Liver (tissue), 9 donors: ENCODE results near the gene CLCN1. TPM values are rescaled to one million over a fixed set of nuclear protein-coding genes. Genes with fewer than 3 reads are reported as not detected.

Source experiments
- DNase-seq: peaks from one replicate; pipeline ENCODE4 v3.0.0-alpha.2; 2017; ENCODE audit warnings: low spot score
- H3K27ac ChIP-seq, 2 donors: one replicate each; pipeline ENCODE4 v1.7.0; 2013; ENCODE audit warnings: inconsistent platforms in 2 of 2, low read length in 2 of 2, control low read depth in 1 of 2, low read depth in 1 of 2, mild to moderate bottlenecking in 1 of 2
- H3K27me3 ChIP-seq, 4 donors: one replicate each; pipeline versions ENCODE4 v1.6.1 to v1.7.0; 2013; ENCODE audit warnings: low read length in 3 of 4, inconsistent platforms in 1 of 4, mild to moderate bottlenecking in 1 of 4, moderate library complexity in 1 of 4; ENCODE audit not compliant: control insufficient read depth in 4 of 4, insufficient read depth in 4 of 4
- H3K36me3 ChIP-seq, 4 donors: one replicate each; pipeline versions ENCODE4 v1.6.1 to v1.7.0; 2013; ENCODE audit warnings: low read length in 3 of 4, mild to moderate bottlenecking in 3 of 4, low read depth in 1 of 4, moderate library complexity in 1 of 4; ENCODE audit not compliant: control insufficient read depth in 4 of 4, insufficient read depth in 3 of 4
- H3K4me1 ChIP-seq, 4 donors: one replicate each; pipeline versions ENCODE4 v1.6.1 to v1.7.0; 2013; ENCODE audit warnings: low read length in 3 of 4, mild to moderate bottlenecking in 3 of 4, moderate library complexity in 1 of 4; ENCODE audit not compliant: control insufficient read depth in 4 of 4, insufficient read depth in 4 of 4
- H3K4me3 ChIP-seq, 3 donors: one replicate each; pipeline versions ENCODE4 v1.6.1 to v1.7.0; 2013; ENCODE audit warnings: low read length in 3 of 3, control low read depth in 1 of 3, low read depth in 1 of 3, mild to moderate bottlenecking in 1 of 3
- H3K9ac ChIP-seq, 2 donors: one replicate each; pipeline ENCODE4 v1.7.0; 2013; ENCODE audit warnings: low read length in 2 of 2, mild to moderate bottlenecking in 2 of 2, moderate library complexity in 2 of 2, control low read depth in 1 of 2, low read depth in 1 of 2
- H3K9me3 ChIP-seq, 4 donors: one replicate each; pipeline versions ENCODE4 v1.6.1 to v1.7.0; 2013; ENCODE audit warnings: low read length in 3 of 4; ENCODE audit not compliant: control insufficient read depth in 4 of 4
- EGR1 ChIP-seq, 2 donors: IDR thresholded peaks; 2 replicates each; pipeline ENCODE4 v1.6.1; 2016 to 2018; ENCODE audit warnings: antibody characterized with exemption in 2 of 2, low read depth in 2 of 2
- FOXA1 ChIP-seq: IDR thresholded peaks from 2 replicates; pipeline ENCODE4 v1.6.1; 2016; ENCODE audit warnings: antibody characterized with exemption
- FOXA2 ChIP-seq: IDR thresholded peaks from 2 replicates; pipeline ENCODE4 v1.6.1; 2016; ENCODE audit warnings: antibody characterized with exemption
- GABPA ChIP-seq, 2 donors: IDR thresholded peaks in 1 of 2; conservative IDR thresholded peaks in 1 of 2; 2 replicates each; pipeline ENCODE4 v1.6.1; 2016; ENCODE audit warnings: antibody characterized with exemption in 2 of 2, mild to moderate bottlenecking in 1 of 2, moderate library complexity in 1 of 2
- HNF4A ChIP-seq, 2 donors: conservative IDR thresholded peaks; 2 replicates each; pipeline ENCODE4 v1.6.1; 2016; ENCODE audit warnings: antibody characterized with exemption in 2 of 2, mild to moderate bottlenecking in 2 of 2
- HNF4G ChIP-seq: IDR thresholded peaks from 2 replicates; pipeline ENCODE4 v1.6.1; 2016; ENCODE audit warnings: antibody characterized with exemption
- JUND ChIP-seq, 2 donors: IDR thresholded peaks; 2 replicates each; pipeline ENCODE4 v1.6.1; 2016; ENCODE audit warnings: antibody characterized with exemption in 2 of 2
- MAX ChIP-seq: IDR thresholded peaks from 2 replicates; pipeline ENCODE4 v1.6.1; 2016; ENCODE audit warnings: antibody characterized with exemption
- NR2F2 ChIP-seq: IDR thresholded peaks from 2 replicates; pipeline ENCODE4 v1.6.1; 2016; ENCODE audit warnings: antibody characterized with exemption
- RAD21 ChIP-seq, 2 donors: IDR thresholded peaks; 2 replicates each; pipeline ENCODE4 v1.6.1; 2016; ENCODE audit warnings: antibody characterized with exemption in 2 of 2, mild to moderate bottlenecking in 2 of 2
- REST ChIP-seq: IDR thresholded peaks from 2 replicates; pipeline ENCODE4 v1.6.1; 2016; ENCODE audit warnings: antibody characterized with exemption, mild to moderate bottlenecking
- RXRA ChIP-seq, 2 donors: IDR thresholded peaks; 2 replicates each; pipeline ENCODE4 v1.6.1; 2017 to 2018; ENCODE audit warnings: antibody characterized with exemption in 2 of 2, mild to moderate bottlenecking in 1 of 2
- SP1 ChIP-seq: IDR thresholded peaks from 2 replicates; pipeline ENCODE4 v1.6.1; 2018; ENCODE audit warnings: antibody characterized with exemption, mild to moderate bottlenecking
- TAF1 ChIP-seq: conservative IDR thresholded peaks from 2 replicates; pipeline ENCODE4 v1.6.1; 2016; ENCODE audit warnings: antibody characterized with exemption, mild to moderate bottlenecking
- YY1 ChIP-seq: IDR thresholded peaks from 2 replicates; pipeline ENCODE4 v1.6.1; 2016; ENCODE audit warnings: antibody characterized with exemption, mild to moderate bottlenecking
- ZBTB33 ChIP-seq: IDR thresholded peaks from 2 replicates; pipeline ENCODE4 v1.6.1; 2016; ENCODE audit warnings: antibody characterized with exemption
- WGBS: extraction: QIAGEN DNeasy Blood & Tissue Kit; methylation state at CpG from one replicate; pipeline ENCODE4 v1.1.7; 2013; 5-methylcytosine and 5-hydroxymethylcytosine counted together
- polyA plus RNA-seq, 2 donors: library from polyadenylated mRNA; stranded (reverse) in 1 of 2; unstranded in 1 of 2; fragments of 200-250 nt in 1 of 2; fragments of >200 nt in 1 of 2; fragmentation: Nextera tagmentation in 1 of 2; extraction: Ambion mirVana in 1 of 2; gene quantifications; one replicate each; pipeline versions ENCODE4 v1.2.1 to v1.2.3, GENCODE V29; 2013 to 2015
- total RNA-seq, 2 donors: library from RNA; depleted of rRNA; stranded (reverse); fragments of >200 nt; gene quantifications; one replicate each; pipeline ENCODE4 v1.2.3, GENCODE V29; 2014
- TF ChIP-seq, protein P1 (sequence below): IDR thresholded peaks from 2 replicates; pipeline ENCODE4 v1.6.1; 2016; ENCODE audit warnings: antibody characterized with exemption
- TF ChIP-seq, protein P2 (sequence below): fragments of 150-350 bp; IDR thresholded peaks from 2 replicates; pipeline ENCODE4 v1.5.1; 2017; ENCODE audit warnings: improper control_type of control experiment, low read depth, low read length; ENCODE audit not compliant: missing input control
- donor health status: healthy.
- donor health status: healthy.
- donor health status: healthy.
- donor health status: healthy.
- donor health status: healthy.

Gene CLCN1
- total and polyA plus RNA-seq, 4 donors = 0.01 to 0.08 TPM; not detected in 2

GRCh38 chr7:143351574-143351973, 35.7 kb downstream of the CLCN1 start (continued):
- TF ChIP-seq SP1 (no peak), ZBTB33 (no peak), EGR1 (IDR thresholded peaks at IDR 0.05; ENCODE audit: low read depth in 2 of 2) (no peak), JUND (IDR thresholded peaks at IDR 0.05) (no peak)

GRCh38 chr7:143352531-143353002, 36.7 kb downstream of the CLCN1 start:
- H3K9ac ChIP-seq = no peak overlapping the region
- TF ChIP-seq HNF4G (peak; percentile 26), HNF4A (conservative IDR thresholded peaks at IDR 0.05) (peak; percentile 47 to 59), FOXA1 (no peak), REST (no peak), FOXA2 (no peak), NR2F2 (peak; percentile 51), JUND (IDR thresholded peaks at IDR 0.05) (no peak), SP1 (peak; percentile 50), GABPA (IDR thresholded peaks at IDR 0.05 in 1 of 2, conservative IDR thresholded peaks at IDR 0.05 in 1 of 2) (no peak), TAF1 (no peak), MAX (no peak), YY1 (no peak), RAD21 (IDR thresholded peaks at IDR 0.05) (peak in 1 of 2 donors; percentile 21), RXRA (IDR thresholded peaks at IDR 0.05) (peak; percentile 65 to 70), EGR1 (IDR thresholded peaks at IDR 0.05; ENCODE audit: low read depth in 2 of 2) (no peak), ZBTB33 (no peak)
- TF ChIP-seq, protein P1, sequence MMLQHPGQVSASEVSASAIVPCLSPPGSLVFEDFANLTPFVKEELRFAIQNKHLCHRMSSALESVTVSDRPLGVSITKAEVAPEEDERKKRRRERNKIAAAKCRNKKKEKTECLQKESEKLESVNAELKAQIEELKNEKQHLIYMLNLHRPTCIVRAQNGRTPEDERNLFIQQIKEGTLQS = no peak
- TF ChIP-seq, protein P2, sequence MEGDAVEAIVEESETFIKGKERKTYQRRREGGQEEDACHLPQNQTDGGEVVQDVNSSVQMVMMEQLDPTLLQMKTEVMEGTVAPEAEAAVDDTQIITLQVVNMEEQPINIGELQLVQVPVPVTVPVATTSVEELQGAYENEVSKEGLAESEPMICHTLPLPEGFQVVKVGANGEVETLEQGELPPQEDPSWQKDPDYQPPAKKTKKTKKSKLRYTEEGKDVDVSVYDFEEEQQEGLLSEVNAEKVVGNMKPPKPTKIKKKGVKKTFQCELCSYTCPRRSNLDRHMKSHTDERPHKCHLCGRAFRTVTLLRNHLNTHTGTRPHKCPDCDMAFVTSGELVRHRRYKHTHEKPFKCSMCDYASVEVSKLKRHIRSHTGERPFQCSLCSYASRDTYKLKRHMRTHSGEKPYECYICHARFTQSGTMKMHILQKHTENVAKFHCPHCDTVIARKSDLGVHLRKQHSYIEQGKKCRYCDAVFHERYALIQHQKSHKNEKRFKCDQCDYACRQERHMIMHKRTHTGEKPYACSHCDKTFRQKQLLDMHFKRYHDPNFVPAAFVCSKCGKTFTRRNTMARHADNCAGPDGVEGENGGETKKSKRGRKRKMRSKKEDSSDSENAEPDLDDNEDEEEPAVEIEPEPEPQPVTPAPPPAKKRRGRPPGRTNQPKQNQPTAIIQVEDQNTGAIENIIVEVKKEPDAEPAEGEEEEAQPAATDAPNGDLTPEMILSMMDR = no peak
- WGBS = 43% methylated on average over 11 of the region's 11 CpGs
- H3K4me1 ChIP-seq = peaks cover 6 to 12% (median 9%) of the 10 kb centered on the region in 4 donors
- no peak overlapping the region for H3K27ac ChIP-seq
- no peaks in the 10 kb centered on the region for H3K27me3 ChIP-seq
- H3K4me3 ChIP-seq = no peak overlapping the region
- no peaks in the 10 kb centered on the region for H3K36me3 ChIP-seq
- no peaks in the 10 kb centered on the region for H3K9me3 ChIP-seq
- no peak for DNase-seq
